ENCODE data around the gene KCNC2.
"Not testable (repeated sequence)": the region's sequence is repeated elsewhere in the genome, so short reads cannot be mapped to it uniquely, and the experiment has no call there.

The KCNC2 gene

DNA sequence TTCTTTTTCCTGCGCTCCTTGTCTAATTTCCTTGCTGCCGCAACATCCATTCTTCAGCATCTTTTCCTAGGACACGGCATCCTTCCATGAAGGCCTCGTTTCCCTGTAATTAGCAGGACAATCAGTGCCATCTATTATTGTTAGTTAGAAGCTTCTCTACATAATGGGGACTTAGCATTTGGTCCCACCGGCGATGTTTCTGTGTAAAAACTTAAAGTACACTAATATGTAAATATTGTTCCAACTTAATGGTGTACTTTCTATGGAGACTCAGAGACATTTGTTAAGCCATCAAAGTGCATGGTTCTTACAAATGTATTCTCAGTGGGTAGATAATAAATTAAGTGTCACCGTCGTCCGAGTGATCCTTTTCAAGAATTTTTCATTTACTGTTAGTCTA is 17.4 kb downstream of the KCNC2 start:
- TF ChIP-seq, protein P1, sequence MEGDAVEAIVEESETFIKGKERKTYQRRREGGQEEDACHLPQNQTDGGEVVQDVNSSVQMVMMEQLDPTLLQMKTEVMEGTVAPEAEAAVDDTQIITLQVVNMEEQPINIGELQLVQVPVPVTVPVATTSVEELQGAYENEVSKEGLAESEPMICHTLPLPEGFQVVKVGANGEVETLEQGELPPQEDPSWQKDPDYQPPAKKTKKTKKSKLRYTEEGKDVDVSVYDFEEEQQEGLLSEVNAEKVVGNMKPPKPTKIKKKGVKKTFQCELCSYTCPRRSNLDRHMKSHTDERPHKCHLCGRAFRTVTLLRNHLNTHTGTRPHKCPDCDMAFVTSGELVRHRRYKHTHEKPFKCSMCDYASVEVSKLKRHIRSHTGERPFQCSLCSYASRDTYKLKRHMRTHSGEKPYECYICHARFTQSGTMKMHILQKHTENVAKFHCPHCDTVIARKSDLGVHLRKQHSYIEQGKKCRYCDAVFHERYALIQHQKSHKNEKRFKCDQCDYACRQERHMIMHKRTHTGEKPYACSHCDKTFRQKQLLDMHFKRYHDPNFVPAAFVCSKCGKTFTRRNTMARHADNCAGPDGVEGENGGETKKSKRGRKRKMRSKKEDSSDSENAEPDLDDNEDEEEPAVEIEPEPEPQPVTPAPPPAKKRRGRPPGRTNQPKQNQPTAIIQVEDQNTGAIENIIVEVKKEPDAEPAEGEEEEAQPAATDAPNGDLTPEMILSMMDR (IDR thresholded peaks at IDR 0.05): no peak
- no peak for TF ChIP-seq ZFX (IDR thresholded peaks at IDR 0.05; ENCODE audit: borderline replicate concordance)
- H3K27ac ChIP-seq: no peak overlapping the region

DNA sequence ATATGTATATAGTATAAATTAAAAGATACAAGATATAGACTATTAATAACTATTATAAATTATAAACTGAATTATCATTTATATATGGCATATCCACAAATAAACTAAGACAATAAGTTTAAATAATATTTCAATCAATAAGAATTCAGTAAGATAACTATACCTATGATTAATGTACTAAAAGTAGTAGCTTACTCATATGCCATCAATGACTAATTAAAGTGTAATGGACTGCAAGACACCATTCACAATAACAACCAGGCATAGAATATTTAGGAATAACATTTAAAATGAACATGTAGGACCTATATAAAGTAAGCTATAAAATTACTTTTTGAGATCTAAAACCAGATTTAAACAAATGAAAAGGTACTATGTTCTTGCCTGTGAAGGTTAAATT is 18.8 kb downstream of the KCNC2 start:
- no peak for TF ChIP-seq ZFX (IDR thresholded peaks at IDR 0.05; ENCODE audit: borderline replicate concordance)
- TF ChIP-seq, protein P1 (IDR thresholded peaks at IDR 0.05): no peak
- no peak overlapping the region for H3K27ac ChIP-seq

DNA sequence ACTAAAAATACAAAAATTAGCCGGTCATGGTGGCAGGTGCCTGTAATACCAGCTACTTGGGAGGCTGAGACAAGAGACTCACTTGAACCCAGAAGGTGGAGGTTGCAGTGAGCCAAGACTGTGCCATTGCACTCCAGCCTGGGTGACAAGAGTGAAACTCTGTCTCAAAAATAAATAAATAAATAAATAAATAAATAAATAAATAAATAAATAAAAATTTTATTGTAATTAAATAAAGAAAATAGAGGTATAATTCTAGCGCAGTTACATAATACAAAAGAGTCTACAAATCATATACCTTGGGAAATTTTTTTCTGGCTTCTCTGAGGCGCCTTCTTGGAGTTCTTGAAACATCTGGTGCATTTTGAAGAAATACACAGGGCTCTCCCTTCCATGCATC is 23.8 kb downstream of the KCNC2 start:
- not testable (repeated sequence) for H3K27ac ChIP-seq

DNA sequence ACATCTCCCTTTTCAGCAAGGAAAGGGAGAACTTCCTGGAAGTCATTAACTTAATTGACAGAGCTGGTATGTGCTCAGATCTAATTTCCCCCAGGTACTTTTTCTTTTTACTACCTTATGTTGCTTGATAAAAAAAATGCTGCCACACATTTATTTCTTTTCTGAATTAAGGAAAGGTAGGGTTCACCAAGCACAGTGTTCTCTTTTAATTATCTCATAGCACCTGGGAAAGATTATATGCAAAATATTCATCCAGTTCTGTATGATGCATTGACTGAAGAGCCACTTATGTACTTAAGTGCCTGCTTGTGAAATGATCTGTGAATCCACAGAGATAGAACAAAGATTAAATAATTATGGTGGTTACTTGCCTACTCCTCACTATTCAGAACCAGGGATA is 25.1 kb downstream of the KCNC2 start:
- no peak for TF ChIP-seq ZFX (IDR thresholded peaks at IDR 0.05; ENCODE audit: borderline replicate concordance)
- TF ChIP-seq, protein P1 (IDR thresholded peaks at IDR 0.05): no peak
- no peak overlapping the region for H3K27ac ChIP-seq

DNA sequence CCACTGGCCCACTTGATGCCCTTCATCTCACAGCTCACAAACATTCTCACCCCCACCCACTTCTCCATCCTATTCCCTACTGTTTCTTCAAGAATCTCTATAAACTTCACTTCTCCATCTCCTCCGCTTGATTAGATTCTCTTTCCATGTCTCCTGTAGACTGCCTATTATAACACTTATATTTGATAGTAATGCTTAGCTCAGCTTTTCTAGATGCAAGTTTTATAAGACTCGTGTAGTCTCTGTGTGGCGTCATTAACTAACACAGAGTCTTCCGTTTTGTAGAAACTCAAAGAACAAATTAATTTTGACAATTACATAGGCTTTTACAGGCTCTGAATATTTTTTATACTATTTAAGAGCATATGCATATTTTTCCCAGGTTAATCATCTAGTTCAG is 25.7 kb downstream of the KCNC2 start:
- TF ChIP-seq, protein P1 (IDR thresholded peaks at IDR 0.05): no peak
- no peak for TF ChIP-seq ZFX (IDR thresholded peaks at IDR 0.05; ENCODE audit: borderline replicate concordance)
- no peak overlapping the region for H3K27ac ChIP-seq

DNA sequence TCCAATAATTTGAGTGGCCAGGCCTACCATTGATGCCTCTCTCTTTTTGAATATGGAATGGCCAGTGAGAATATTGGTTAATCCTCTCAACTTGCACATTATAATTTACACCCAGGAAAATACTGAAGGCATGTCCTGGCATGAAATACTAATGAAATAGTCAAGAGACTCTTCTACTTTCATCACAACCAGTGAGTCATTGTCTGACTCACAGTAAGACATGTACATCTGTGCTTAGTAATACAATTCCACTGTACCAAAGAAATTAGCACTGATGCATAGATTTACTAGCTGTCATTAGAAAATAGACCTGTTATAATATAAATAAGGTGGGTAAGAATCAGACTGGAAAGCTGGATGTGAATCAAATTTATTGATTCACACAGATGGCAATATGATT is 31.6 kb downstream of the KCNC2 start:
- TF ChIP-seq, protein P1 (IDR thresholded peaks at IDR 0.05): no peak
- no peak for TF ChIP-seq ZFX (IDR thresholded peaks at IDR 0.05; ENCODE audit: borderline replicate concordance)
- no peak overlapping the region for H3K27ac ChIP-seq

DNA sequence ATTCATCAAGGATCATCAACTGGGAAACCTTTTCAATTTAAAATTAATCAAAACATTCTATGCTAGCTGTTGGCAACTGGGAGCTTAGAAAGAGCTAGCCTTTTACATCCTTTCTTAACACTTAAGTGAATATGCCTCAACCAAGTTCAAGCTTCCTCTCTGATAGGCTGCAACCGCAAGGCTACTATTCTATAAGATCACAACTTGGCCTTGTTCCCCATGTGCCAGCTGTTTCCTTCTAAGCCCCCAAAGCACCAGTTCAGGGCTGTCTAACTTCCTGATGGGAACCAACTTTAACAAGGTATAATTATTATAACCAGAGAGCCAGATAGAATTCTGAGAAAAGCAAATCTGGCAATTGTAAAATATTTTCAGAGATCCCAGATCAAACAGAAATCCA is 37.0 kb downstream of the KCNC2 start:
- no peak overlapping the region for H3K27ac ChIP-seq
- no peak for TF ChIP-seq ZFX (IDR thresholded peaks at IDR 0.05; ENCODE audit: borderline replicate concordance)
- TF ChIP-seq, protein P1 (IDR thresholded peaks at IDR 0.05): no peak

DNA sequence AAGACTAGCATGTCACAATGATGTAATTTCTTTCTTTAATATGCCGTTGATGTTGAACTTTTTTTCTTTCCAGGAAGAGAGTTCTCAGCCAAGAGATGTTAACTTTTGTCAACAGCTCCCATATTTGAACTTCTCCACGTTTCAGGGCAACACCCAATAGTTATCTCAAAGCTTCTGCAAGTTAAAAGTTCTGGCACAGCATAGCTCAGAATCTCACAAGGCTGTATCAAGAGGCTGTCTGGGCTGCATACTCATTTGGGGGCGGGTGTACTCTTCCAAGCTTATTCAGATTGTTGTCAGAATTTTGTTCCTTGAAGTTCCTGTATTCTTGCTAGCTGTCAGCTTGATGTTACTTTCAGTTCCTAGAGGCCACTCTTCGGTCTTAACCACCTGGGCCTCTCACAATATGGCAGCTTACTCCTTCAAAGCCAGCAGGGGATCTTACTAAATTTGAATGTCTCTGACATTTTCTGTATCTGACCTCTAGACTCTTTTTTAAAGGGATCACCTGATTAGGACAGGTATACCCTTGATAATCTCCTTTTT is 38.9 kb downstream of the KCNC2 start:
- no peak overlapping the region for H3K27ac ChIP-seq
- TF ChIP-seq, protein P1 (IDR thresholded peaks at IDR 0.05): no peak
- no peak for TF ChIP-seq ZFX (IDR thresholded peaks at IDR 0.05; ENCODE audit: borderline replicate concordance)
